Stimulated activated CD8-positive, alpha-beta memory T cell treated with anti-CD3 and anti-CD28 coated beads, Interleukin-4, amount 100 ng/mL, for 1 hour (primary cell): Measurements from ENCODE around the gene RIPK4.
"Not testable (repeated sequence)": the region's sequence is repeated elsewhere in the genome, so short reads cannot be mapped to it uniquely, and the experiment has no call there.

Source experiments
- DNase-seq, 2 donors: peaks; one replicate each; pipeline ENCODE4 v3.0.0-alpha.2; 2020; ENCODE audit warnings: low read depth in 2 of 2, low spot score in 1 of 2

The RIPK4 gene

GRCh38 chr21:41740604-41741252 lies 26.1 kb downstream of the RIPK4 start:
- no peak for DNase-seq

- DNase-seq, result no peak
Measured at GRCh38 chr21:41739936-41740335, 26.9 kb downstream of the RIPK4 start.

GRCh38 chr21:41739011-41739410 lies 27.8 kb downstream of the RIPK4 start:
- no peak for DNase-seq

- DNase-seq, result no peak
Measured at GRCh38 chr21:41737651-41738324, 29.1 kb downstream of the RIPK4 start.

- DNase-seq, result no peak
Measured at GRCh38 chr21:41736423-41736822, 30.4 kb downstream of the RIPK4 start.

GRCh38 chr21:41733951-41734689 lies 32.7 kb downstream of the RIPK4 start:
- no peak for DNase-seq

- no peak for DNase-seq
Measured at GRCh38 chr21:41731081-41731480, 35.8 kb downstream of the RIPK4 start.

- DNase-seq, result no peak
Measured at GRCh38 chr21:41730367-41730765, 36.5 kb downstream of the RIPK4 start.

- DNase-seq, result no peak
Measured at GRCh38 chr21:41729701-41730366, 37.0 kb downstream of the RIPK4 start.

GRCh38 chr21:41727784-41728763 lies 38.8 kb downstream of the RIPK4 start:
- DNase-seq, result no peak

- no peak for DNase-seq
Measured at GRCh38 chr21:41726970-41727783, 39.7 kb downstream of the RIPK4 start.

GRCh38 chr21:41726630-41726969 lies 40.3 kb downstream of the RIPK4 start:
- no peak for DNase-seq

GRCh38 chr21:41726058-41726558 lies 40.7 kb downstream of the RIPK4 start:
- no peak for DNase-seq

GRCh38 chr21:41725421-41726031 lies 41.3 kb downstream of the RIPK4 start:
- no peak for DNase-seq

GRCh38 chr21:41723835-41724234 lies 43.0 kb downstream of the RIPK4 start:
- DNase-seq, result not testable (repeated sequence)

GRCh38 chr21:41722052-41723018 lies 44.5 kb downstream of the RIPK4 start:
- no peak for DNase-seq

- no peak for DNase-seq
Measured at GRCh38 chr21:41720250-41720649, 46.6 kb downstream of the RIPK4 start.

- no peak for DNase-seq
Measured at GRCh38 chr21:41719691-41720090, 47.2 kb downstream of the RIPK4 start.
